GM19463 (cell line): Measurements from ENCODE around the gene SETD3.

Experiments used
- ATAC-seq: cut with Tn5 transposase; IDR thresholded peaks from one replicate; pipeline ENCODE4 v1.9.1; 2021; ENCODE audit warnings: mild to moderate bottlenecking, moderate library complexity; ENCODE audit not compliant: unreplicated experiment

Gene SETD3

DNA sequence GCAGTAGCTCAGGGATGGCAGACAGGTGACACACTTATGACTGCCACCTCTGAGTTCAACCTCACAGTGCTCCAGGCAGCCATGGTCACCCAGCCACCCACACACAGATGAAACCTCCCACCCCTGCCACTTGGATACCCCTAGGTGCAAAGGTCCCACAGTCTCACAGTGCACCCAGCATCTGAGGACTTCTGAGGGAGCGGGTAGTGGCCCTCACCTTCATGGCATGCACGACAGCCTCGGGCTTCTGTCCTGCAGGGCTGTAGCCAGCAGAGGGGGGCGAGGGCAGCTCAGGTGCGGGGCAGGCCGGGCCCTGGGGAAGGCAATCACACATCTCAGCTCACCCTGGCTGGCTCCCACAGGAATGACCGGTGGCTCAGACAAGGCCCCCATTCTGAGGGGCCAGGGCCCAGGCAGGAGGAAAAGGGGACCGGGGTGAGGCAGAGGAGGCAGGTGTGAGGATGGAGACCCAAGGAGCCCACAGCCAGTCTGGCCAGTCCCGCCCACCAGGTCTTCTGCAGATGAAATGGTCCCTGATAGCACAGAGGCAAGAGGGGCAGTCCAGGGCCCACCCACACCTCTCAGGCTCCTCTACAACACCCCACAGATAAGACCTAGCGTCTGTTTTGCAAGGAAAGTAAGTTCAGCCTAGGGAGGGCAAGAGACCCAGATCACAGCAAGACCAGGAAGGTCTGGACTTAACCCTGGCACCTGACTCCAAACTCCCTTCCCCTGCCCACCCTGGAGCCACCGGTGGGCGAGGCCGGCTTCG, 36.4 kb upstream of the SETD3 start:
- ATAC-seq = no peak

DNA sequence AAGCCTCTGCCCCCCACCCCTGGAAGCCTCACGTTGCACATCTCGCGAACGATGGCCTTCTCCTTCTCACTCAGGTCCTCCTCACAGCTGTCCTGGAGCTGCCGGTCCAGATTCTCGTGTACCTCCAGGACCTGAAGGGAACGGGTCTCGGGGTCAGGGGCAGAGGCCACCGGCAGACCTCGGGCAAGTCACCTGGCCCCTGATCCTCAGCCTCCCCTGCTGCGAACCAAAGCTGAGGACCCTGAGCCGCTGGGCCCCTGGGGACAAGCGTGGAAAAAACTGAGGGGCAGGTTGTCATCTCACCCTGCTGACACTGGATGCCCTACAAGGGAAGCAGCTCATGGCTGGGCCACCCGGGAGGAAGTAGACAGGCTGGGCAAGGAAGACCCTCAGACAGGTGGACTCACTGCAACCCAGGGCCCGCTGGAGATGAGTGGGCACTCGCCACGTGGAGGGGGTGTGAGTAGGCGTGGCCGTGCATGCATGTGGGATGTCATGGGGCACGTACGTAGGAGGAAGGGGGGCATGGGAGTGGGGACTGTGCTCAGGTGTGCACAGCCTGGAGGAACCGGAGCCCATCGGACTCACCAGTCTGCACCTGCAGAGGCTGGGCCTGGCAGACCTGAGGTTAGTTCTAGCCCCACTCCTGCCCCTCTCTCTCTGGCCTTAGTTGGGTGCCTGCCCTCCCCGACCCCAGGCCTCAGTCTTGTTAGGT, 35.7 kb upstream of the SETD3 start:
- no peak for ATAC-seq

DNA sequence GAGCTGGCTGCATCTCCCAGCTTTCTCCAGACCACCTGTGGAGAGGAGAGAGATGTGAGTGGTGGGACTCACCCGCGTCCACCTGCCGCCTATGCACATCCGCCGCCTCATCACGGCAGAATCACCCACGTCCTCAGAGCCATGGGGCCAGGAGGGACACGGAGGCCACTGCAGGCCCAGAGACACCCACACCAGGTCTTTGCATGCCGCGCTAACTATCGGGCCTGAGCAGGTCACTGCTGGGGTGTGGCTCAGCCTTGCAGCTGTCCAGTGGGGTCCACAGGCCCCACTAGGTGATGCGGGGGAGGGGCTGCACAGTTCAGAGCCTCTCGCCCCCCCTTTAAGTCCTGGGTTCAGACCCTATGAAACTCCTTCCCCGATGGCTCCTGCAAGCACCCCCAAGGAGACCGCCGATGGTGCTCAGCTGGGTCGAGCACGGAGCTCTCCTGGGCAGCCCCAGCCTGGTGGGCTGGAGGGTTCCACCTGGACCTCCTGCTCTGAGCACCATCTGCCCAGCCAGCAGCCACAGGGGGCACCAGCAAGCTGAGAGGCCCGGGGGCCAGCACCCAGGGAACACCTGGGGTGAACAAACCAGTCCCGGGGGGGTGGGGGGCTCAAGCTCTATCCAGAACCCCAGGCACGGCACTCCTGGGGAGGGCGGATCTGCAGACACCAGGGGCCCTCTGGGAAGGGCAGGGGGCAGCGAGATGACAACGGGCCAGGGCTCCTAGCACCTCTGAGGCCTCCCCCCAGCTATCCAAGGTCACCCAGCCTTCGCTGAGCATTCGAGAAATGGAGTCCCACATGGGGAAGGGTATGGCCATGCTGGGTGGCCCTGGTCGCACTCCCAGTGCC, 34.9 kb upstream of the SETD3 start:
- no peak for ATAC-seq

DNA sequence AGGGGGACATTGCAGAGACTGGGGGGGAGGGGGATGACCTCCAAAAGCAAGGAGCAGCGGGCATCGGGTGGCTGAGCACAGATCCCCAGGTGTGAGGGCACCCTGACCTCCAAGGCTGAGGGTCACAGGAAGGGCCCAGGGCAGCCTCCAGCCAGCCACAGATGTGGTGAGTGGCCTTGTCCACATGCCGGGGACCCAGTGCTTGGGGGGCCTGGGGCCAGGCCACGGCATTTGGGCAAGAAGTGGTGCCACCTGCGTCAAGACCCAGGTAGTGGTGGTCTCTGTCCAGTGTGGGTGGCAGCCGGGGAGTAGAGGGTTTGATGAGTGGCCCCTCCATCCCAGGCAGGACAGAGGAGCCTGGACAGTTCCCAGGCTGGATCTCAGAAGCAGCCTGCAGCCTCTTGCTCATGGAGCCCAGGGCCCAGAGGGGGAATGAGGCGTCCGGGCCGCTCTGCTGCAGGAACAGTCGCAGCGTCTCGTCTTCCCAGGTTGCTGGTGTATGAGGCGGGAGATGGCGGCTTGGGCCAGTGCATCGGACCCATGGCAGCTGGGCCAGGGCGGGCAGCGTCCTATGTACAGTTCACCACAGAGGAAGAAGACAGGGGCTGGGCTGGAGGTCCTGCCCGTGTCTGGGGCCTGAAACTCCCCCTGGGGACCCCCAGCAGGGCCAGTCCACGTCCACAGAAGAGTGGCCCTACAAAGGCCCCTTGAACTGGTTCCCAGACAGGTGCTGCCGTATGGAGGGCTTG, 34.1 kb upstream of the SETD3 start:
- no peak for ATAC-seq

DNA sequence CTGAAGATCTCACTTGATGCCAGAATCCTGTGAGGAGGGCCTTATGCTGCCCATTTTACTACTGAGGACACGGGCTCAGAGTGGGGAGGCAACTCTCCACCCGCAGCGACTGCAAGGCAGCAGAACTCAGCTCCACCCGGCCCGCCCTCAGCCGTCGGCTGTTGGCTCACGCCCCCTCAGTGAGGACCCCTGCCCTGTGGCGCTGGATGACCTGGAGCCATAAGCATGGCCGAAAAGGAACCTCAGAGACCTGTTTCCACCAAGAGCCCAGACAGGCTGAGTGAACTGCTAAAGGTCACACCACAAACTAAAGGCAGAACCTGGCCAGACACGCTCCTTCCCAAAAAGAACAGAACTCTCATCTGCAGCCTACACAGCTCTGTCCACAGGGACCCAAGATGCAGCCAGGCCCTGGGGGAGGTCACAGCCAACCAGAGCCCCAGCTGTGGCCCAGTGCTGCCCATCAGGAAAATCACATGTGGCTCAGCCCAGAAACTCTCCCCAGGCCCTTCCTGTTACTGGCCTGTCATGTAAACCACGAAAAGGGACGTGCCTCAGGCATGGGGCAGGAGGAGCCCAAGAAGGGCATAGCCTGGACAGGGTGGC, 33.4 kb upstream of the SETD3 start:
- ATAC-seq = no peak

DNA sequence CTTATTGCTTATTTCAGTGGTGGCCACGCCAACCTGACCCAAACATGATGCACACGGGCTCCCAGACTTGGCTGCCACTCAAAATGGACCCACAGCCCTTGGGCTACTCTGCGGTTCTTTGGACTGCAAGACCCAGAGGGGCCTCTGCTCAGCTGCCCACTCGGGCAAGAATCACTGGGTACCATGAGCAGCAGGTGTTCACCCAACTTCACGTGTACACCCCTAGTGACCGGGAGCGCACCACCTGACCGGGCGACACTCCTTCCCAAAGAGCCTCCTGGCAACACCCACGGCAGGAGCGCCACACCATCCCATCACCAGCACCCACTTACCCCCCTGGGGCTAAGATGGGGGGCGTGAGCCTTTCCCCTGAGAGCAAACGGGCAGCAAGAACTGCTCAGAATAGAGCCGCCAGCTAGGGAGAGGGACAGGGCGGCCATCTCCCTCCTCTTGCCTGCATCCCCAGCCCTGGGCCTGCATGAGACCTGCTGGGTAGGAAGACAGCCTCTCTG, 32.6 kb upstream of the SETD3 start:
- no peak for ATAC-seq

DNA sequence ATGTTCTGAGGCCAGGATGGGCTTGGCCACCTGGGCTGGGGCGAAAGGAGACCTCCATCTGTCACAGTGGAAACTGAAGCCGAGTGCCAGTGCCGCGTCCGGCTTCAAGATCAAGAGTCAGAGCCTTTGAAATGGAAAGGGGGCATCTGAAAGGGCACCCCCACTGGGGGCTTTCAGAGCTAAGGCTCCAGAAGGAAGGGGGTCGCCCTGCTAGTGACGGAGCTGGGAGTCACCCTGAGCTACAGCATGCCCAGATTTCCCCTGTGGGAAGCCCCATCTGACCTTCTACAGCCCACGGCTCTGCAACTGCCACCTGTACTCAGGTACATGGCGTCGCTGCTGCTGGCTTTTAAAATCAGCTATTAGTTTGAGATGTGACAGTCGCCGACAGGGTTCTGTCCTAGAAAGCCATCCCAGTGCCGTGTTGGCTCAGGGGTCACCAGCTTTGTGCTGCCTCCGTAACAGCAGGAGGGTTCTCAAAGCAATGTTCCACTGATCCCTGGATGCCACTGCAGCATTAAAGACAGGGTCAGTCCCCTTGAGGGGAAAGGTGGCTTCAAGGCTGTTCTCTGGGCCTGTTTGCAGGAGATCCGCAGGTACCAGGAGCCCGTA, 32.0 kb upstream of the SETD3 start:
- ATAC-seq = no peak

DNA sequence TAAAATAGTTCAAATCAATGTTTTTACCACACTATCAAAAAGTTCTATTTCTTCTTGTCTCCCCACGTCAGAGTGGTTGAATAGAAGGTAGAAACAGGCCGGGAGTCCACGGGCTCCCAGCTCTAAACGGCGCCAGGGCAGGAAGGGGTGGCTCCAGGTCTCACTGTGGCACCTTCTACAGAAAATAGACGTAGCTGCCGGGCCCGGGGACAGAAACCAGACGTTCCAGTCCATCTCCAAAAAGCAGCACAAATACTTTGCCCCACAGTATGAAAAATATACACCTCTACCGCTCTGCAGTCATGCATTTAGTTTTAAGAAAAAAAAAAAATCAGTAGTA, 31.4 kb upstream of the SETD3 start:
- no peak for ATAC-seq

DNA sequence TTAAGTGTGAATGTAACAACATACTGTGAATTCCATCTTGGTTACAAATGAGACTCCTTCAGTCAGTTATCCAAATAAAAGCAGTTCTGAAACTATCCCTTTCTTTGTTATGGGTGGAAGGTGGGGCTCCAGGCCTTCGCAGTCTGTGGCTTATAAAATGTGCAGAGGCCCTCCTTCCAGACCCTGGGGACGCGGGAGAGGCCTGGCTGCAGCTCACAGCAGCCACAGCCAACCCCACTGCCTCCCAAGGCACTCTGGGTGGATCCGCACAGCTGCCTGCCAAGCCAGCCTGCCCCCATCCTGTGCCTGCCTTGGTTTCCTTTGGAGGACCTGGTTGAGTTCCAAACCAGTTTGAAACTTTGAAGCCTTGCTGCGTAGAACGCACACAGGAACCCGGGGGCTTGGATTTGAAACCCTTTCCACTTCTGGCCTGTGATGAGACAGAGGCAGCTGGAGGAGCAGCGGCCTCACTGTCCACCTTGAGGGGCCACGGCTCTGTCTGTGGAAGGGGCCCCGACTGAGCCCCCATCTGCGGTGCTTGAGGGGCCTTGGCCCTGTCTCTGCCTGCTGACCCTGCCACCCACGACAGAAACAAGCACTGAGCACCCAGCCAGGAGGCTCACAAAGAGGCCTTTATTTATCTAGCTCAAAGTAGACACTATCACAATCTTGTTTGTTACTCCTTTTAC, 30.9 kb upstream of the SETD3 start:
- ATAC-seq = no peak

DNA sequence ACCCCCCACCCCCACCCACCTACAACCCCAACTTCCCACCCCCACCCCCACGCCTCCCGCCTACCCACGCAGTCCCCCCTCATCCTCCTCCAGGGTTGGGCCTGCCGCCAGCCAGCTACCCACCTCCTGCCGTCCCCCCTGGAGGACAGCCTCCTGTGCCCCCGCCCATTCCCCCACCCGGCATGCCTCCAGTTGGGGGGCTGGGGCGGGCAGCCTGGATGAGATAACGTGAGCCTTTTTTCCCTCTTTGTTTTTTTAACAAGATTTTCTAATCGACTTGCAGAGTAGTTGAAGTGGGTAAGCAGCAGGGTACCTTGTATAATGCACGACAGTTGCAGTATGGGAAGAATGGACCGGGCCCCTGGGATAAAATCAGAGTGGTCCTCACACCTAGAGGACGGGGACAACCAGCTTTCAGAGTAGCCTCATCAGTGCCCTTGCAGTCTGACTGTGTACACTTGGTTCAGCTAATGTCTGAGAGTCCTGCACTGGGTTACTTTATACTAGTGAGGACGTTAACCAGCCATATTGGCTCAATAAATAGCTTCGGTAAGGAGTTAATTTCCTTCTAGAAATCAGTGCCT, 30.0 kb upstream of the SETD3 start:
- ATAC-seq = no peak

DNA sequence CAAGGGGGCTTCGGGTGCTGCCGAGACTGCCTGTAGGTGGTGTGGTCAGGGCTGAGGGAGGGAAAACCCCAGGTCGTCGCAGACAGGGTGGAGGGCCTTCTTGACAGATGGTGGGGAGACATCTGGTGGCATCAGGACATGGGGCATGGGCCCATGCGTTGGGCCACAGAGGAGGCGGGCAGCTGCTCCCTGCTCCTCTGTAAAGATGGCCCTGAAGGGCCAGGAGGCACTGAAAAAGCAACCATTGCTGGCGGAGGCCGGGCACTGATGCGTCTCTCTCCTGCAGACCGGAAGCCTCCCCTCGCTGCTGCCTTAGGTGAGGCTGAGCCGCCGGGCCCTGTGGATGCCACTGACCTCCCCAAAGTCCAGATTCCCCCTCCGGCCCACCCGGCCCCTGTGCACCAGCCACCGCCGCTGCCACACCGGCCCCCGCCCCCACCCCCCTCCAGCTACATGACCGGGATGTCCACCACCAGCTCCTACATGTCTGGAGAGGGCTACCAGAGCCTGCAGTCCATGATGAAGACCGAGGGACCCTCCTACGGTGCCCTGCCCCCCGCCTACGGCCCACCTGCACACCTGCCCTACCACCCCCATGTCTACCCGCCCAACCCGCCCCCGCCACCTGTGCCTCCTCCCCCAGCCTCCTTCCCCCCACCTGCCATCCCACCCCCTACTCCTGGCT, 29.4 kb upstream of the SETD3 start:
- ATAC-seq = no peak

DNA sequence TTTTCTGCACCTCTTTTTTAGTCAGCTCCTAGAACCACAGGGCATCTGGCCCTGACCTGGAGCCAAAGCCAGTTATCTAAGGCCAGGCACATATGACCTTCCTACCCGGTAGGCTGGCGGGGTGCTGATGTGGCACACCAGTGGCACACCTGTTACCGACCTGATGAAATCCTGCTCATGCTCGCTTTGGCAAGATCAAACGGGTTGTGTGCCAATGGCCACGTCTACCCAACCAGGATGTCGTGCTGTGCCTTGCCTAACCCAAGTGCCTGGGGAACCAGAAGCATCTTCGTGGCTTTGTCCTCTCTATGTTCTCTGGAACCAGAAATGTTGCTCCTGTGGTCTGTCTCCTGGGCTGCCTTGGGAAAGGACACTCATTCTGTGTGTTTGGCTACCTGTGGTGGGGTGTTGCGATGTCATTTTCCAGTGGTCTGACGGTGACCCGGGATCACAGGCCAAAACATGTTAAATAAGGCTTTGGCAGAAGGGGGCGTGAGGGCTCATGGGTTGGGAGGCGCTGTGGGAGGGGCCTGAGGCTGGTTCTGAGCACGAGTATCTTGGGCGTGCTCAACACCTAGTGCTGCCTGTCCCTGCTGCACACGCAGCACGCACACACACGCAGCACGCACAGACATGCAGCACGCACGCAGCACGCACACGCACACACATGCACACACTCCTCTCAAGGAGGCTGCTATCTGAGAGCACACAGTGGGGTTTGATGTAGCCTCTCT, 28.4 kb upstream of the SETD3 start:
- no peak for ATAC-seq

DNA sequence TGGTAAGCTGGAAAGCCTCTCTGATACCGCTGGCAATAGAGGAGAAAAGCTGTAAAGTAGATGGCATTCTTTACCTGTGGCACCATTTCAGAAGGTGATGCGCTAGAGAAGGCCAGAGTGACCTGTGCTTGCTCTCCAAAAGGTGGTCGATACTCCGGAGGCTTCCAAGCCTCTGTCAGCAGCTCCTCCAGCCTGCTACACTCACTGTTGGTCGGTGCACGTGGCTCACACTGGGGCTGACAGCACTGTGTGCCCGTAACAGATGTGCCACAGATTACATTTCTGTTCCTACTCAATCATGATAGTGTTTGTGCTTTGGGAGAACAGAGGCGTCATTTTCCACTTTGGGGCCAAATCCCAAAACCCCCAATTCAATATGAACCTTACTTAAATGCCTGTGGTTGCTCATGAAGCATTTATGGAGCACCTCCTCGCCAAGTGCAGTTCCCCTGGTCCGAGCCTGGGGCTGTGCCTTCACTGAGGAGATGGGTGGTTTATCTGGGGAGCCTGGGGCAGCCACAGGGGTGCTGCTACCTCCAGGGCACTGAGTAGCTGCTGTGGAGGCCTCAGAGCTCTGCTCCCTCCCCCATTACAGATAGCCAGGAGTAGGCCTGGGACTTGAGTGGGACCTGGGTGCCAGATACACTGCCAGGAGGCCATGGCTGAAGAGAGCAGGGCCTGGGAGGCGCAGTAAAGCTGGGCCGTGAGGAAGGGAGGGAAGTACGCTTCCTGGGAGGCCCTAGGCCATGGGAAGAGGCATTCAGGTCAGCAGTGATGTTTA, 27.4 kb upstream of the SETD3 start:
- ATAC-seq = no peak

DNA sequence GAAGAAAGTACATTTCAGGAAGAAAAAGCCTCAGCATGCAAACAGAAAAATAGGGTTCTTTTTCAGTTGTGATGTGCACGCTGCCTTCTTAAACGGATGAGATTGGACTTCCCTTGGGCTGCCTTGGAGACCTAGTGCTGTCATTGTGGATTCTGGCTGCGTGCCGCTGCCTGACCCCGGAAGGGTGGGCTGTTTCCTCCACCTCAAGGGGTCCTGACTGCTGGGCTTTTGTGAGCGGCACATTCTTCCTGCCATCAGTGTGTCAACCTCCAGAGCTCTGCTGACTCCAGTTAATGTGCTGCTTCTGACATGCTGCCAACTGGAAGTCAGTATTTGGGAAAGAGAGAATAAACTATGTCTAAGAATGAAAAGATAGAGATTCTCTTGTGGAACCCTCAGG, 25.6 kb upstream of the SETD3 start:
- ATAC-seq = no peak

DNA sequence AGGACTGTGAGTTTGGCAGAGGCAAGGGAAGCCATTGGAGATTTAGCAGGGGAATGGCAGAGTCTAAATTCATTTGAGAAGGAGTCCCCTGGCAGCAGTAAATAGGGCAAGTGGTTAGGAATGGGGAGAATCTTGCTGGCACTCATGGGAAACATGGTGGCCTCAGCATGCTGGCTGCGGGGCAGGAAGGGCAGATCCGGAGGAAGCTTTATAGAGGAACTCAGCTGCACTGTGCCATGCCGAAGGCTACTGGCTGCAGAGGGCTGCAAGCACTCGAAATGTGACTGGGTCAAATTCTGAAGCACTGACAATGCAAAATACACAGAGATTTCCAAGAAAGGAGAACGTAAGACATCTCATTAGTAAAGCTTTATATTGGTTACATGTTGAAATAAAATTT, 24.4 kb upstream of the SETD3 start:
- no peak for ATAC-seq

DNA sequence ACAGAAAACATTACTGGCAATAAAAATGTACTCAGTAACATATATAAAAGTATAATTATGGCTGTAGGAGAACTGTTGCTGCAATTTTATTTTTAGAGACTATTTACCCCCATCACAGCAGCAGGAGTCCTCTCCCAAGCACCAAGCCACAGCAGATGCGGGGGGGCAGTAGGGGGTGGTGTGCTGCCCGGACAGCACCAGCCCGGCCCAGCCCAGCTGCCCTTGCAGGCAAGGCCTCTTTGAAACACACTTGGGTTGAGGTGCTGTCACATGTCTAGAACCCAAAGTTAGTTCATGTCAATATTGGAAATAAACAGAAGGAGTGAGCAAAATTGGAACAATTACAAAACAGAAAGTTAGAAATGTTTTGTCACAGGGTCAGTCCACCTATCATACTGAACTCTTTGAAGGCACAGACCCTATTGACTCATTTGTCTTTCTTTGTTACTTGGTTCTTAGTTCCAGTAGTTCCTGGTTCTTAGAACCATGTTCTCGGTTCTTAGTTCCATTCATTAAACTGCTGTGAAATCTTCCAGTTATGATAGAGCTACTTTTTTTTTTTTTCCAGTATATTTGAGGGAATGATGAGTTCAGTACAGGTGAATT, 23.3 kb upstream of the SETD3 start:
- no peak for ATAC-seq

DNA sequence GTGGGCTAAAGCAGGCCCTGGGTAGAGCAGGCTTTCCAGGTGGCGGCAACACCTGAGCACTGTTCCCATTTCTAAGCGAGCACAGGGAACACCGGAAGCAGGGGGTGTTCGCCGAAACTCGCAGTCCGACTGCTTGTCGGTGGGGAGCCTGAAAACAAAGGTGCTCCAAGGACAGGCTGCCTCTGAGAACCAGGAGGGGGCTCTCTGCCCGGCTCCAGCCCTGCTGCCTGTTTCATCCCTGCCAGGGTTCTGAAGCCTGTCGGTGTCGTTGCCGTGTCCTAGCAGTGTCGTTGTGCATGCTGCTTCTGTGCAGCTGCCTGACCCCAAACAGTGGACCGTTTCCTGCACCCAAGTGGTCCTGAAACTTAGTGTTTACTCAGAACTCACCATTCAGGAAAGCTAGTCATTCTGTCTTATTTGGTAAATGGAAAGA, 22.3 kb upstream of the SETD3 start:
- ATAC-seq = no peak
